HG03196 (cell line): Measurements from ENCODE around the gene PNRC1.
"Not testable (repeated sequence)": the region's sequence is repeated elsewhere in the genome, so short reads cannot be mapped to it uniquely, and the experiment has no call there.

Experiments
- ATAC-seq: cut with Tn5 transposase; IDR thresholded peaks from one replicate; pipeline ENCODE4 v1.9.1; 2021; ENCODE audit not compliant: unreplicated experiment

PNRC1 gene

DNA sequence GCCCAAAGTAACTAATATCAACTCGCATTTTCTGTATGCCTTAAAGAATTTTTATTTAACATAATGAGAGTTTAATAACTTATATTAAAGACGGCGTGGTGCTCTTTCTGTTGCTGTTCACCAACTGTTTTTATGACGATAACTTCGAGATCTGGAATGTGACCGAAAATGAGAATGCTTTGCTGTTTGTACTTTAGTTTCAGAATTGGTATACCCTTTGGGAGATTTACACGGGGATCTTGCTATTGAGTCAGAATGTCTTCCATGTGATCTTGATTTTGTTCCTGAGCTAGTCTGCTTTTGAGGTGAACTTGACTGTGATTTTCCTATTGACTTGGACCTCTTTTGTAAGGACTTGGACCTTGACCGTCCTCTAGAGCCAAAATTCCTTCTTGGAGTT lies 17.9 kb downstream of the PNRC1 start:
- no peak for ATAC-seq

DNA sequence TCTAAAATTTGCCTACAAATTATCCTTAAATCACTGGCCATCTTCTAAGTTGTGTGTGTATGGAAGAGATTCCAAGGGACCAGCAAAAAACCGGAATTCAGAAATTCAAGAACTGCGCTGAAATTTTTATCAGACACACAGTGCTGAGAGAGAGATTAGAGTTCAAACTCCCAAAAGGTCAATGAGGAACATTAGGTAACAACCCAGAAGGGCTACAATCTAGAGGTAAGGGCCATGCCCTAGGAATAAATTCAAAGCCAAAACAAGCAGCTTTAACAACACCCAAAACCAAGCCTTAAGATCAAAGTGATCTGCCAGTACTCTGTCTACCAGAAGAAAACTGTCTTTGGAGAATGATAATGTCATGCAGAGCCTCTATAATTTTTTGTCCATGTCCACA lies 19.6 kb downstream of the PNRC1 start:
- ATAC-seq, result no peak

DNA sequence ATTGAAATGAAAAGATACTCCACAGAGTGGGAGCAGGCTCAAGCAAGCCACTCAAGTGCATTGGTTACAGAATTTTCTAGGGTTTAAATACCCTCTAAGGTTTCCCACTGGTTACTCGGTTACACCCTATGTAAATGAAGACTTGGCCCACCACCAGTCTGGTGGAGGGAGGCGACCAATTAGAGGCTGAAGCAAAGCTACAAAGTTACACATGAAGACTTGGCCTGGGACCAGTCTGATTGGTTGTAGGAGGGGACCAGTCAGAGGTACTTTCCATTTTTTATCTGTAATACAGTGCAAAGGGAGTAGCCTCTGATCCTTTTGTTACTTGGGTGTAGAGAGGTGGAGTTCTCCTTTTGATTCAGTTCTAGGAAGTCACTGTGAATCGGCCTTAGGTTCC lies 29.7 kb downstream of the PNRC1 start:
- ATAC-seq, result no peak

DNA sequence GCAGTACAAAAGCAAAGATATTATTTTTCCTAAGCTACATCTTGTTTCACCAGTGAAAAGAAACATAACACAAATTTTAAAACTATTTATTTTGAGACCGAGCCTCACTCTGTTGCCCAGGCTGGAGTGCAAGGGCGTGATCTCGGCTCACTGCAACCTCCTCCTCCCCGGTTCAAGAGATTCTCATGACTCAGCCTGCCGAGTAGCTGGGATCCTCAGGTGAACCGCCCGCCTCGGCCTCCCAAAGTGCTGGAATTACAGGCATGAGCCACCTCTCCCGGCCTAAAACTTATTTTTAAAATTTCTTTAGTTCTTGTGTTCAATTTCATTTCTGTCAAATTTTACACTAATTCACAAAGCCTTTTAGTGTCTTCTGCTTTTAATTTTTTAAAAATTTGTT lies 31.4 kb downstream of the PNRC1 start:
- ATAC-seq, result no peak

DNA sequence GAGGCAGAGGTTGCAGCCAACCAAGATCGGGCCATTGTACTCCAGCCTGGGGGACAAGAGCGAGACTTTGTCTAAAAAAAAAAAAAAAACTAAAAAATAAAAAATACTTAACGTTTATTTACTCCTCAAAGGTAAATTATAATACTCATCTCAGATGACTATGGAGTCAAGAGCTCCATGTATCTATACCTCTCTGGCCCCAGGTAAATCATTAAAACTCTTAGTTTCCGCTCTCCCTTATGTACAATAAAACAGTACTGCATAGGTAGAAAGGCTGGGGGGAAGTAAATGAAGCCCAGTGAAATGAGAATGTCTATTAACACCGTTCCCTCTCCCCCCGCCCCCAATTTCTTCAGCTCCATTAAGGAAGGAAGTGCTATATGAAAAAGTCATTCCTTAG lies 36.2 kb downstream of the PNRC1 start:
- no peak for ATAC-seq

DNA sequence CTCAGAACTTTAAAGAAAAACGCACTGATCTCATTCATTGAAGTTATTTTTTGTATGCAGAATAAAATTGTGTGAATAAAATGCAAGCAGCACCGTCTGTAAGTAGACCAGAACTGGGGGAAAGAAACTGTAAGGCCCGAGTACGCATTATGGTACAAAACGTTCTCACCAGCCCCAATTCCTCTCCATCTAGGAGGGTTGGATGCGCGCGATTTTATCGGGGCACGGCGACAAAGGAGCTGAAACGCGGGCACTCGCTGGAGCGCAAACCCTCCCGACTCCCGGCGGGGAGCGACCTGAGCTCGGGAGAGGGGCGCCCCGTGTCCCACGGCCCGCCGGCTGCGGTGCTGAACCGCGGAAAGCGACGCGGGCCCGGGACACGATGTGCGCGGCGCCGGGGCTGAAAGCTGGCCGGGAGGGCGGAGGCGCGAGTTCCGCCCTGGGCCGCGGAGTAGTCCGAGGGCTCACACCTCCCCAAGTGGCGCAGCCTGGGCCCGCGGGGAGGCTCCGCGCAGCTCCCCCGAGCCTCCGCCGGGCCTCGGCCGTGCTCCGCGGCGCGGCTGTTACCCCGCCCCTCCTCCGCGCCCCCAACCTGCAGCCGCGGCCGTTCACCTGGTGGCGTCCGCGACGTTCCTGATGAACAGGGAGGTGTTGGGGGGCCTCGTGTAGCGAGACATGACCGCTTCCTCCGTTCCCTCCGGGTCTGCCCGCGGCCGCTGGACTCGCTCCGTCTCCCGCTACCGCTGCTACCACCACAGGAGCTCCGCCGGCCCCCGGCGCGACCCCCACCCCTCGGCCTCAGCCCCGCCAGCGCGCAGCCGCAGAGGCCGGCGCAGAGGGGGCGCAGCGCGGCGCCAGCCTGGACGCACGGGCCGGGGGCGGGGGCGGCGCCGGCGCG lies 36.9 kb downstream of the PNRC1 start, which contains the start of gene SRSF12:
SRSF12 (minus strand) TSS at position 861 of the 898 bp plus-strand sequence; CDS start at position 677, 184 bp downstream.
- ATAC-seq, result peak; percentile 70

DNA sequence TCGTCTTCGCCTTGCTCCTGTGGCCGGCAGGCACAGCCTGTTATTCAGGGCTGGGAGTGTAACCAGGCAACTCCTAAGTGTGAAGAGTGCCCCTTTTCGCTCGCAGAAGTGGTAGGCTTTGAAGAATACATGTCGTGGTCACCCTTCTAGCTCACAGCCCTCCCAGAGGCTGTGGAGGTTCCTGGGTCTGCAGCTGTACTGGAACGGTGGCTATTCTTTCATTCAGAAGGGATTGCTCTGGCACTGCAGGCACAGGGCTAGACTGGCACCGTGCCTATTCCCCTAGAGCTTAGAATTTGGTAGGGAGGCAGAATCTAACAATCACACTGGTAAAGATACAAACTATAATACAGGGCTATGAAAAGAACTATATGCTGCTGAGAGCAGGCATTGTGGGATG lies 38.4 kb downstream of the PNRC1 start:
- no peak for ATAC-seq

DNA sequence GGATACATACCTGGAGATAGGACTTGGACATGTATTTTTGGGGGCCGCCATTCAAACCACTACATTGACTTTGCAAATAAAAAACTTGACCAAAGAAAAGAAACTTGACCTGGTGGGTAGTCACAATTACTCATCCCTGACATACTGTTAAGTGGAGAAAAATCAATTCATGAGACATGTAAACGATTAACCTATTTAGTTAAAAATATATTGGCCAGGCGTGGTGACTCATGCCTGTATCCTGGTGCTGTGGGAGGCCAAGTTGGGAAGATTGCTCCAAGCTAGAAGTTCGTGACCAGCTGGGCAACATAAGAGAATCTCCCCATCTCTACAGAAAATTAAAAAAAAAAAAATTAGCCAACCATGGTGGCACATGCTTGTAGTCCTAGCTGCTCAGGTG lies 39.8 kb downstream of the PNRC1 start:
- no peak for ATAC-seq

DNA sequence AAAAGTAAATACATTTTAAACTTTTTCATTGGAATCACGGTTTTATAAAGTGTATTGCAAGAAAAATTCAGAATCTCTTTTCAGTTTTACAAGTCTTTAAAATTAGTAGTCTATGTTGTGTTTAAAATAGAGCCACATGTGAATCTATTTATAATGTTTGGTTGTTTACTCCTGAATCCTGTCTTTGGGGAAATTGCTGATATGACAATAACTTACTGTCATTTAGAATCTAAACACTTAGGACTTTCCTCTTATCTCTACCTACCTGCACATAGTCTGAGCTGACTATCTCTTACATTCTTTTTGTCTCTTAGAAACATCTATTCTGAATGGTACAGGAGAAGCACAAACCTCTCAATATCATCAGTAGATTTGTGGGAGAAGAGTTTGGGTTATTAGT lies 41.4 kb downstream of the PNRC1 start:
- no peak for ATAC-seq

DNA sequence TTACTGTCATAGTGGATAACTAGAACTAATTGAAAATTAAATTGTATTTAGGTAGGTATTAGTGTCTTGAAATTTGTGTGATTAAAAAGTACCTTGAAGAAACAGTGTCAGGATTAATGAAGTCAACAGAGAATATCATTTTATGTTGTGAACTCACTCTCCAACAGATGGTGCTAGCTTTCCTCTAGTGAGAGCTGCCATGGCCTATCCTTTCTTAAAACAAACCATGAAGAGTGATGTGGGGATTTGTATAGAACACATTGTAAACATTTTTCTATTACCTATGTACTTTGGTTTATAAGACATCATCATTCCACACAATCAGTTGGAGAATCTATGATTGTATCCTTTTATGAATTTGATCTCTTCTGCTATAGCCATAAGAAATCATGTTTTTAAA lies 42.1 kb downstream of the PNRC1 start:
- no peak for ATAC-seq

DNA sequence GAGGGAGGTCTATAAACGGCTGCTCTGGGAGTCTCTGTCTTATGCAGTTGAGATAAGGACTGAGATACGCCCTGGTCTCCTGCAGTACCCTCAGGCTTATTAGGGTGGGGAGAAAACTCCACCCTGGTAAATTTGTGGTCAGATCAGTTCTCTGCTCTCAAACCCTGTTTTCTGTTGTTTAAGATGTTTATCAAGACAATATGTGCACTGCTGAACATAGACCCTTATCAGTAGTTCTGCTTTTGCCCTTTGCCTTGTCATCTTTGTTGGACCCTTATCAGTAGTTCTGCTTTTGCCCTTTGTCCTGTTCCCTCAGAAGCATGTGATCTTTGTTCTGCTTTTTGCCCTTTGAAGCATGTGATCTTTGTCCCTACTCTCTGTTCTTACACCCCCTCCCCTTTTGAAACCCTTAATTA lies 47.7 kb downstream of the PNRC1 start:
- not testable (repeated sequence) for ATAC-seq

DNA sequence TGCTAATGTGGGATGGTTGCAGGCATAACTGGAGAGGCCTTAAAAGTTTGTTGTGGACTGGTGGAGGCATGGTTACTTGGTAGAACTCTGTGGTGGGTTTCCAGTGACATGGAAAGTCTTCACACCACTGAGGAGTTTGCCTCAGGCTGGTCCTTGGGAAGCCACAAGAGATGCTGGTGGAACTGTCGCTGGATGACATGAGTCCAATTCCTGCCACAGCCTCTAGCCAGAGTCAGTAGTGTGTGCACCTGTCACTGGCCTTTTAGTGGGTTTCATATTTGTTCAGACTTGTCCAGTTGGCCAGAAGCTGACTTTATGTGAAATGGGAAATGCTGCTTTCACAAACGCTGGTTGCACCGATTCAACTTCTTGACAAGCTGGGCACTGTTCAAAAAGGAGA lies 51.0 kb downstream of the PNRC1 start:
- no peak for ATAC-seq

DNA sequence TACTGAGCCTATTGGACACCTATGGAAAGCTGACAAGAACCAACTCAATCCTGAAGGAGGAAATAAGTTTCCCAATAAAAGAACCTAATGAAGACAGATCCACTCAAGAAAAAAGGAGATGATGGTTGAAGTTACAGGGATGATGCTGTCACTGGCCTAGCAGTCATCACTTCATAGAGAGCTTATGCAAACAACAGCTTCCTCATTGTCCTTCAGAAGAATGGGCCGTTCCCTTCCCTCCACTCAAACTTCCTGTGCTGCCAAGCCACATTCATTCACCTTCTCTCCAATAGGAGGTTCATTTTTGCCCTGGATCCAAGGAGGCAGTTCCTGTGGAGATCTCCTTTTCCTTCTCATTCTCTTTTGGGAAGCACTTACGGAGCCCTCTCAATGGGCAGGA lies 51.5 kb downstream of the PNRC1 start:
- ATAC-seq, result no peak

DNA sequence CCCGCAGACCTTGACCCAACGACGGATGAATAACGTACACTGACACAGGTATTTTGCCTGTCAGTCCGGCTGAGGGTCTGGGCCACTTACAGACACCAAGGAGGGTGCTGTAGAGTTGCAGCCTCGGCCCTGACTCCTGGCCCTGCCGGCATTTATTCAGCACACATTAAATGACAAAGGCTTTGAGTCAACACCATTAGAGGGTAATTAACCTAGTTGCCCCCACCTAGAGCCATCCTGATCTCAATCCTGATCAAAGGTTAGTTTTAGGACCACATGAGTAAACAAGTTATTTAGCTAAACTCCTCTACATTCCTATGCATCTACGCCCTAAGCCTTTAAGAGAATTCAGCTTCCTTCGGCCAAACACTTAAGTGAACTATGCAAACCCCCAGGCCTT lies 53.4 kb downstream of the PNRC1 start:
- ATAC-seq, result no peak

DNA sequence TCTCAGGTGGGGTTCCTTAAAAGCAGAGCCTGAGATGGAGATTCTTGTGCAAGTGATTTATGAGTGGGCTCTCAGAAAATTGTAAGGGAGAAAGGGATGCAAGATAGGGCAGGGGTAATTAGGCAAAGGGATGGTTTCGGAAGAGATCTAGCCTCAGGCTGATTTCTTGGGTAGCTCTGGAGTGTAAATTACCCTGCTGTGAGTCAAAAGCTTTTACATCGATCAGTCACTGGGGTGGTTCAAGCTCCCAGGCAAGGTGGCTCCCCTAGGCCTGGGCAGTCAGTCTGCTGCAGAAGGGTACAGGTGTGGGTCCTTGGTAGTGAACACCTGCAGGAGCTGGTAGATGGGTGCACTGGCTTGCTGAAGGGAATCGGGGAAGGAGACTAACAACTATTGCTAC lies 54.2 kb downstream of the PNRC1 start:
- no peak for ATAC-seq
